Activated naive CD8-positive, alpha-beta T cell treated with anti-CD3 and anti-CD28 coated beads, Interleukin-2, amount 50 U/mL, for 16 hours (primary cell): Measurements from ENCODE around the gene PRRC2B.
"Not testable (repeated sequence)": the region's sequence is repeated elsewhere in the genome, so short reads cannot be mapped to it uniquely, and the experiment has no call there.

Source experiments
- DNase-seq: peaks from one replicate; pipeline ENCODE4 v3.0.0-alpha.2; 2020; ENCODE audit warnings: low read depth, low spot score

Gene PRRC2B

DNA sequence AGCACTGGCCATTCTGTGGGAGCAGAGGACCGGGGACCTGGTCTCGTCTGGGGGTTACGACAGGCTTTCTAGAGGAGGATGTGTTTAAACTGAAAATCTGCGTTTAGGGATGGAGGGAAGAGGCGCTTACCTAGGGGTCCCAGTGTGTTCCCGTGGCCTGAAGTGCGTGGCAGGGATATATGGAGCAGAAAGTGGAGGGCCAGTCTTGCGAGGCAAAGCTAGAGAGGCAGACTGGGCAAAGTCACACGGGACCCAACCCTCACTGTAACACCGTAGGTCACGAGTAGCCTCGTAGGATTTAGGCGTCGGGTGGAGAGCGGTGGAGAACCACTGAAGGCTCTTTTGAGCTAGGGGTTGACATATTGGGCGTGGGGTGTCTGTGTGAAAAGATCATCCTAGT is 76.1 kb downstream of the PRRC2B start:
- DNase-seq, result no peak

DNA sequence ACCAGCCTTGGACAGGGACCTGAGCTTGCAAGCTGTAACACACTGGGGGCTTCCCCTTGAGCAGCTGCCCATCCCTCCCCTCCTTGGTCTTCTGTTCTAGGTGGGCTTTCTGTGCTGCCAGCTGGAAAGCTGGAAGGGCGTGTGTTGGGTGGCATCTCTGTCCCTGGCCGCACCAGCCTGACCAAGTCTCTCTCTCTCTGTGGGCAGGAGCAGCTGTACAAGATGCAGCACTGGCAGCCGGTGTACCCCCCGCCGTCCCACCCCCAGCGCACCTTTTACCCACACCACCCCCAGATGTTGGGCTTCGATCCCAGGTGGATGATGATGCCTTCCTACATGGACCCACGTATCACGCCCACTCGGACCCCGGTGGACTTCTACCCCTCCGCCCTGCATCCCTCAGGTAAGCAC is 76.7 kb downstream of the PRRC2B start:
- no peak for DNase-seq

DNA sequence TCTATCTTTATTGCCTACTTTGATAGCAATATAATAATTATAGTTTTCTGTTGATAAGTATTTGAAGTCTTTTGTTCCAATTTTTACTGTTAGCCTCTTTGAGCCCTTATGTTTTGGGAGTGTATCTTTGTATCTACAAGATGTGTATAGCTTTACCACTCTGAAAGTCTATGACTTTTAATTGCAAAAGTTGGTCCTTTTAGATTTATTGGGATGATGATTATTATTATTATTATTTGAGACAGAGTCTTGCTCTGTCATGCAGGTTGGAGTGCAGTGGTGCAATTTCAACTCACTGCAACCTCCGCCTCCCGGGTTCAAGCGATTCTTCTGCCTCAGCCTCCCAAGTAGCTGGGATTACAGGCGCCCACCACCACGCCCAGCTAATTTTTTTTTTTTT is 78.2 kb downstream of the PRRC2B start:
- DNase-seq, result not testable (repeated sequence)

DNA sequence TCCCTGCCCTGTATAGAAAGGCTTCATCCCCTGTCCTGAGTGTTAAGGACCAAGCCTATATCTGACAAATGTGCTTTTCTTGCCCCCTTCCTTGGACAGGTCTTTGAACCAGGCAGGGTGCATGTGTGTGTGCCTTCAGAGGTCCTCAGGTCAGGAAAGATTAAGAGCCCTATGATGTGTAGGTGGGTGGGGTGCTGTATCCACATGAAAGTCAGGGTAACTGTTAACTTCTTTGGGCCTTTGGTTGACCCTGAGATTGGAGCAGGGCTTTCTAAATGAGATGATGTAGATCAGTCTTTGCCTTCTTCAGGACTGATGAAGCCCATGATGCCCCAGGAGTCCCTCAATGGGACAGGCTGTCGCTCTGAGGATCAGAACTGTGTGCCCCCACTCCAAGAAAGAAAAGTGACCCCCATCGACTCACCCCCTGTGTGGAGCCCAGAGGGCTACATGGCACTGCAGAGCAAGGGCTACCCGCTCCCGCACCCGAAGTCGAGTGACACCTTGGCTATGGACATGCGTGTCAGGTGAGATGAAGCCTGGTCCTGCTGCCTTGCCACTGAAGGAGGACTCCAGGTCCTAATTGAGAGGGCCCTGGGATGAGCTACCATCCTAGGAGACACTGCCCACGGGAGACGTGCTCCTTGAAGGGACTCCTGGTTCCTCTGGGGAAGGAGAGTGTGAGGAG is 79.5 kb downstream of the PRRC2B start:
- DNase-seq, result no peak

DNA sequence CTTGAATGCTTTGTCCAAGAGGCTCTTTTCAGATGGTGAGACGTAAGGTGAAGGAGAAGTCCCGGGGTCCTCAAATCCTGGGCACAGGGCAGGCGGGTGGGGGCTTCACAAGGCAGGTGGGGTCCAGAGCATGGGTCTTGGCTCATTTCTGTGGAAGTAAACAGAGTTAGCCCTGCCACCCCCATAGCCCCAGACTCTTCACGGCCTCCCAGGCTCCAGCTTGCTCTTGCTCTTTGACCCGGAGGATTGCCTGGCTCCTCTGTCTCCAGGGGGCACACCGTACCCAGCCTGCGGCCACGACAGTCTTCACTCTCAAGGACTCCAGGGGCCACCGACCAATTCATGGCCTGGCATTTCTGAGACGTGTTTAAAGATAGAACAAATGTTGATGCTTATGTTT is 80.0 kb downstream of the PRRC2B start:
- DNase-seq, result no peak

DNA sequence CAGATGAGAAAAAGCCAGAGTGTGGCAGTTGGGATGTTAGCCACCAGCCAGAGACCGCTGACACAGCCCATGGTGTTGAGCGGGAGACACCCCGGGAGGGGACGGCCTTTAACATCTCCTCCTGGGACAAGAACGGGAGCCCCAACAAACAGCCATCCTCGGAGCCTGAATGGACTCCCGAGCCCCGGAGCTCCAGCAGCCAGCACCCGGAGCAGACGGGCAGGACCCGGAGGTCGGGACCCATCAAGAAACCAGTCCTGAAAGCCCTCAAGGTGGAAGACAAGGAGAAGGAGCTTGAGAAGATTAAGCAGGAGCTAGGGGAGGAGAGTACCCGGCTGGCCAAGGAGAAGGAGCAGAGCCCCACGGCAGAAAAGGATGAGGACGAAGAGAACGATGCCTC is 80.8 kb downstream of the PRRC2B start:
- no peak for DNase-seq

DNA sequence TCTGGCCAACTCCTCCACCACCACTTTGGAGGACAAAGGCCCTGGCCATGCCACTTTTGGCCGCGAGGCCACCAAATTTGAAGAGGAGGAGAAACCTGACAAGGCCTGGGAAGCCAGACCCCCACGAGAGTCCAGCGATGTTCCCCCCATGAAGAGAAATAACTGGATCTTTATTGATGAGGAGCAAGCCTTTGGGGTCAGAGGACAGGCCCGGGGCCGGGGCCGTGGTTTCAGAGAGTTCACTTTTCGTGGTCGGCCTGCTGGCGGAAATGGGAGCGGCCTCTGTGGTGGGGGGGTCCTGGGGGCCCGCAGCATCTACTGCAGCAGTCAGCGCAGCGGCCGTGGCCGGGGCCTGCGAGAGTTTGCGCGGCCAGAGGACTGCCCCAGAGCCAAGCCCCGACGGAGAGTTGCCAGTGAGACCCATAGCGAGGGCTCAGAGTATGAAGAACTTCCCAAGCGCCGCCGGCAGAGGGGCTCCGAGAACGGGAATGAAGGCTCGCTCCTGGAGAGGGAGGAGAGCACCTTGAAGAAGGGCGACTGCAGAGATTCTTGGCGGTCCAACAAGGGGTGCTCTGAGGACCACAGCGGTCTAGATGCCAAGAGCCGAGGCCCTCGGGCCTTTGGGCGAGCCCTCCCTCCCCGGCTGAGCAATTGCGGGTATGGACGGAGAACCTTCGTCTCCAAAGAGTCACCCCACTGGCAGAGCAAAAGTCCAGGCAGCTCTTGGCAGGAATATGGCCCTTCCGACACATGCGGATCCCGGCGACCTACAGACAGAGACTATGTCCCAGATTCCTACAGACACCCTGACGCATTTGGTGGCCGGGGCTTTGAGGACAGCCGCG is 81.4 kb downstream of the PRRC2B start:
- DNase-seq, result no peak

DNA sequence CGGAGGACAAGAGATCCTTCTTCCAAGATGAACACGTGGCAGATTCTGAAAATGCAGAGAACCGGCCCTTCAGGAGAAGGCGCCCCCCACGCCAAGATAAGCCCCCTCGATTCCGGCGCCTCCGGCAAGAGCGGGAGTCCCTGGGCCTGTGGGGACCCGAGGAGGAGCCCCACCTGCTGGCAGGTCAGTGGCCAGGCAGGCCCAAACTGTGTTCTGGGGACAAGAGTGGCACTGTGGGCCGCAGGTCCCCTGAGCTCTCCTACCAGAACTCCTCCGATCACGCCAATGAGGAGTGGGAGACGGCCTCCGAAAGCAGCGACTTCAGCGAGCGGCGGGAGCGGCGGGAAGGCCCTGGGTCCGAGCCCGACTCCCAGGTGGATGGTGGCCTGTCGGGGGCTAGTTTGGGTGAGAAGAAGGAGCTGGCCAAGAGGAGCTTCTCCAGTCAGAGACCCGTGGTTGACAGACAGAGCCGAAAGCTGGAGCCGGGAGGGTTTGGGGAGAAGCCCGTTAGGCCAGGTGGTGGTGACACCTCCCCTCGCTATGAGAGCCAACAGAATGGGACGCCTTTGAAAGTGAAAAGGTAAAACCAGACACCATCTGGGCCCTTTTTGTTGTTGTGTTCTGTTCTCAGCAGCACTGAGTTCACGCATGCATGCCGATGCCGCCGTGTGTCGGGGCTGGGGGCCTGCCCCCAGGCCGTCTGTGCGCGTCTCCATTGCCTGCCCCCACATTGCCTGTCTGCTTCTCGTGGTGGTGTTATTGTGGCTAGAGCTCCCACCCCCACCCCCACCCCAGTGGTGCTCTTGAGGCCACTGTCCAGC is 82.3 kb downstream of the PRRC2B start:
- no peak for DNase-seq

DNA sequence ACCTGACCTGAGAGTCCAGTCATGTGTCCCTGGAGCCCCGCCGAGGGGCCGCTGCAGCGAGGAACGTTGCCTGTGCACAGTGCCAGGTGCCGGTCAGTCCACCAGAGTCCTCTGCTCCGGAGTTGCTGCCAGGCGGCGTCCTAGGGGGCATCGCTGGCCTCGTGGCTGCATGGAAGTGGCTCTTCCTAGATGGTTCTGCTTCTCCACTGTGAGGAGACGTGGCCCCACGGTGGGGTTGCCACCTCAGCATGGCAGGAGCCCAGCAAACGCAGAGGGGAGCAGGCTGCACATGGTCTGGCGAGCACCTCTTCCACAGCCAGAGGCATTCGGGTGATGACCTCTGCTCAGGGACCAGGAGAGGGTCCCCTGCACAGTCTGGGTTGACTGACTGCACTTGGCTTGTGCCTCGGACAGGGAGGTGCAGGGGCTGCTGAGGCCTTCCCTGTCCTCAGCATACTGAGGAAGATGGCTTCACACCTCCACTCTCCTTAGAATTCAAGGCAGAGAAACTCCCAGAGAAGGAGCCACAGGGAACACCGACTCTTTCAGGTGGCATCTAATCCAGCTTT is 83.0 kb downstream of the PRRC2B start:
- DNase-seq, result no peak

DNA sequence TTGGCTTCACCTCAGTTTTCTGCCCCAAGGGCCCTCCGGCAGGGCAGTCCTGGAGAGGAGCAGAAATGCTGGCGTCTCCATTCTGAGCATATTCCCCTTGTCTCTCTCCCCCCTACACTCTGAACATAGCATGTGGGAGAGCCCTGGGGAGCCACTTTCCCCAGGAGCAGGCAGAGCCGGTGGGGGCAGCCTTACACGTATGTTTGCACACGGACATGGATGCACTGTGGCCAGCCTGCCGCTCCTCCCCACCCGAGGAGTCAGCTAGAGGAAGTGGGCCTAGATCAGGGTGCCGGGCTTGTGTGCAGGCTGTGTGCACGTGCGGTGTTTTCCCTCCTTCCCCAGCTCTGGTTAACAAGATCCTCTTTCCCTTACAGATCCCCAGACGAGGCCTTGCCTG is 83.5 kb downstream of the PRRC2B start:
- no peak for DNase-seq

DNA sequence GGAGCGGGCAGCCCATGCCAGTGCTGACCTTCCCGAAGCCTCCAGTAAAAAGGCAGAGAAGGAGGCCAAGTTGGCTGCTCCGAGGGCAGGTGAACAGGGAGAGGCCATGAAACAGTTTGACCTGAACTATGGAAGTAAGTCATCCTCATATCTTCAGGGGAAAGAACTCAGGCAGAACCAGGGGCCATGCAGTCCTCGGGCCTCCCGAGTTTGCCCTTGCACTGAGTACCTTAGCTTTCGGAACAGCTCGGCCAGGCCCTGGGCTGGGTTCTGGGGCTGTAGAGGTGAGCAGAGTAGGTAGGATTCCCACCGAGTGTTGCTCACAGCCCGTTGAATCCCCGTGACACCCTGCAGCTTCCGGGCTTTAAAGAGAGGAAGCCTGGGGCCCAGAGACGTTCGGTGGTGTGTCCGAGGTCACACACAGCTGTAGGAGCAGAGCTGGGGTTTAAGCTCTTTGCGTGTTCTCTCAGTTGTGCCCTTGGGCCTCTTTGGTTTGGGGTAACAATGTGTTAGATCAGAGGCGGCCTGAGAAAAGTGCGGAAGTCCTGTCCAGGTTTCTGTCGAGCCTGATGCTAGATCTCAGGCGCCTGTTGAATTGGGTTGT is 84.0 kb downstream of the PRRC2B start:
- DNase-seq, result no peak

DNA sequence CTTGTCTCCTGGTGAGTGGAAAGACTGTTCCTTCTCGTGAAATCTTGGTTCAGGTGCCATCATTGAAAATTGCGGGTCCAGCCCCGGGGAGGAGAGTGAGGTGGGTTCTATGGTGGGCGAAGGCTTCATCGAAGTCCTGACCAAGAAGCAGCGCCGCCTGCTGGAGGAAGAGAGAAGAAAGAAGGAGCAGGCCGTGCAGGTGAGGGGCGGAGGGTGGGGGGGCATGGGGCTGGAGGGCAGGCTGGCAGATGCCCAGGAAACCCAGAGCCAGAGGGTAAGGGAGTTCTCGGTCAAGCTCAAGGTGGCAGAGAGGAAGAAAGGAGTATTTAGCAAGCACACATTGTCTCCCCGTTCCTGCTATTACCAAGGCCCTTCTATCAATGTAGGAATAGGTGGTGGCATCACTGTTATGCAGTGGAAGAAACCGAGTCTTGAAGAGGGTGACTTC is 84.6 kb downstream of the PRRC2B start:
- peak; percentile 27 for DNase-seq

DNA sequence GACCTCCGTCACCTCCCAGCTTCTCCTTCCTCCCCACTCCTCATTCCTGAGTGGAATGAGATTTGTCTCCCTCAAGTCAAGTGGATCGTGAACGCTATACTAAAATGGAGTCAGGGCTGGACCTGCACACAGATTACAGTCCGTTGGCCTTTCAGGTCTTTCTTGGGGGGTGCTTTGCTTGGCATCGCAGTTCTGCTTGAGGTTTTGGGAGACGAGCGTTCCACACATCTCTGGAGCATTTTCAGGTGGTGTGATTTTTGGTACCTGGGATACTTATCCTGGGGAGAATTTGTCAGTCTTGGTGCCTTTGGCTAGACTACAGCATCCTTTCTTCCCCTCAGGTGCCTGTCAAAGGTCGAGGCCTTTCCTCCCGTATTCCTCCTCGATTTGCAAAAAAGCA is 85.0 kb downstream of the PRRC2B start:
- DNase-seq, result no peak

DNA sequence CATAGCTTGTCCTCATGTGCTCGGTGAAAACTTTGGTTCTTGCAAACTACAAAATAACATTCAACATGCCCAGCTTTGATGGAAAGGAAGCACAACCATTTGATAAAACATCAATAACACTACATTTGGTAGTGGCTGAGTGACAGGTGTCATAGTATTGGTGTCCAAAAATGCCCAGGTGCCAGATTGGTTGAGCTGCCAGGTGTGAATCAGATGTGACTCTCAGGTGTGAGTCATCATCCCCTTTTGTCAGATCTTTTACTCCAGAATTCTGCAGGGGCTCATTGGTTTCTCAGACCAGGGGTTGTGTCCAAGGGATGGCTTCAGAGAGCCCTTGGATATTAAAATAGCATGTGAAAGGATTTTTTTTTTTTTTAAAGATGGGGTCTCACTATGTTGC is 86.4 kb downstream of the PRRC2B start:
- no peak for DNase-seq

DNA sequence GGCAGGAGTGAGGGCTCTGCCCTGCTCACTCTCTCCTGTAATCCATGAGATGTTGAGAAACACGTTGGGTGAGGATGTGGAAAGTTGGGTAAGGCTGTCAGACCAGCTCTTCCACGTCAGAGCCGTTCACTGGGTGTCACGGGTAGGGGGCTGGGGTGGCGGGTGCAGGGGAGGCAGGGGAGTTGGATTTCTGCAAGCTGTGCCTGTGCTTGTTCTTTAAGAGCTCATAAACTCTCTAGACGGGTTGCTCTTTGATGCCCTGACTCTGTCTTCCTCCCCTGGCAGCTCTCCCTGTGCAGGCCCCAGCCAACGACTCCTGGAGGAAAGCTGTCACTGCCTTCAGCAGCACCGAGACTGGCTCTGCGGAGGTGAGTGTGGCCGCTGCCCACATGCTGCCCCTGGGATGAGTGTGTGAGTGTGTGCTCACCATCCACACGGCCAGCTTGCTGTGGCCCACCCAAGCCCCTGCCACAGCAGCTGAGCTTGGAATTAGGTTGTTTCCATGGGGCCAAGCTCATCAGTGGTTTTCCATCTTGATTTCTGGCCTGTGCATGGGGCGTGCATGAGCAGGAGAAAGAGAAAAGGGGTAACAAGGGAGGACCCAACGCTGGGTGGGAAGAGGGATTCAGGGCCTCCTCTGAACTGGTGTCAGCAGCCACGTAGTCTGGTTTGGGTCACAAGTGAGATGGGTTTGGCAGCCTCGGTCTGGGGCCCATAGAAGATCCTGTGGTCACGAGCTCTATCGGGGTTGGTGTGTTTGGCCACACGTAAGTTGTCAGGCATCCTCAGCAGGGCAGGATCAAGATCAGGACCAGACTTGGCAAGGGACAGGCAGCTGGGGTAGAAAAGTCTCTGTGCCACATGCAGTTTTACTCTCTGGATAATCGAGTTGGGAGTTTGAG is 87.8 kb downstream of the PRRC2B start:
- no peak for DNase-seq

DNA sequence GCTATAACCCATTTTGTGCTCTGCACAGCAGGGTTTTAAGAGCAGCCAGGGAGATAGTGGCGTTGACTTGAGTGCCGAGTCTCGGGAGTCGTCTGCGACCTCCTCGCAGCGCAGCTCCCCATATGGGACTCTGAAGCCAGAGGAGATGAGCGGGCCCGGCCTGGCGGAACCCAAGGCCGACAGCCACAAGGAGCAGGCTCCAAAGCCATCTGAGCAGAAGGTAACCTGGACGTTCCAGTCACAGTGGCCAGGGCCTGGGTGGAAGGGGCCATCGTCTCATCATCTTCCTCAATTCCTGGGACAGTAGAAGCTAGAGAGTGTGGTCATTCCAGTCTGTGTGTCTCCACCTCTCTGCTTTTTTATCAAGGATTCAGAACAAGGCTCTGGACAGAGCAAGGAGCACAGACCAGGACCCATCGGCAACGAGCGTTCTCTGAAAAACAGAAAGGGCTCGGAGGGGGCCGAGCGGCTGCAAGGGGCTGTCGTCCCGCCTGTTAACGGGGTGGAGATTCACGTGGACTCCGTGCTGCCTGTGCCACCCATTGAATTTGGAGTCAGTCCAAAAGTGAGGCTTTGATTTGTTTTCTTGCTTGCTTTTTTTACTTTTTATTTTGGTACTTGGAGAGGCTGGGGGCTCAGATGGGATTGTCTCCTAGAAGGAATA is 88.6 kb downstream of the PRRC2B start:
- DNase-seq, result no peak

DNA sequence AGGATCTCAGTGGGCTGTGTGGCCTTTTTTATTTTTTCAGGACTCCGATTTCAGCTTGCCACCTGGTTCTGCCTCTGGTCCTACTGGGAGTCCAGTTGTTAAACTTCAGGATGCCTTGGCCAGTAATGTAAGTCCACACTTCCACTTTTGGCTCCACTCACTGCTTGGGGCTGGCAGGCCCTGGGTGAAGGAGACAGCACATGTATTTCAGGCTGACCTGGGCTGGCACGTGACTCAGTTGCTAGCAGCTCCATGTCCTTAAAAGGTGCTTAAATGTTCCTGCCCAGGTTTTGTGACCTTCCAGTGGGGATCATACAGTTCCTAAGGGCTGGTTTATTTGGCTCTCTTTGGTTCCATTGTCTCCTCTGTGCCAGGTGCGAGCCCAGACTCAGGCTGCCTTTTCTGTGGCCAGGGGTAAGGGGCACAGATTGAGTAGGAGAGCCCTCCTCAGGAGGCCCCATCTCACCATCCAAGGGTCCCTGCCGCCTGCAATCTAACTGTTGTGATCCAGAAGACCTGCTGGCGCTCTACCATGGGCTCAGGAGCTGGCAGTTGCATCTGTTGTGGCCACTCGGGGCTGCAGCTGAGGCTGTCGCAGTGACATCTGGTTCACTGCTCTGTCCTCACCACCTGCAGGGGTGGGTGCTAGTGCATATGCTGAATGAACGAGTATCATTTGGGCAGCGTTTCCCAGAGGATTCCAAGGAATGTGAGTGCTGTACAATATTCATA is 89.6 kb downstream of the PRRC2B start:
- DNase-seq, result no peak

DNA sequence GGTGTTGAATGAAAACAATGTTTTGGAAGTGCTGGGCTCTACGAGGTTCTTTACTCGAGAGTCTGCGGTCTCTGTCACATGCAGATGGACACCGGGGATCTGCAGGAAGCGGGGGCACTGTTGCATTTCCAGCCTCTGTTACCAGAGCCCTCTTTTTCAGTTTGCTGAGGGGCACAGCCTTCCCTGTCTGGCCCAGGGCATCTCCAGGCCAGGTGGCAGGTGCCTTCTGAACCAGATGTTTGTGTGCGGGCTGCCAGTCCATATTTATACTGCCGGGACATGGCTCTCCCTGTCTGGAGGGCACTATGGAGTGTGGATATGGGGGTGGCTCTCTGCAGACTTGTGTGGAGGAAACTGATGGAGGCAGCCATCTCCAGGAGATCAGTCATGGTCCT is 90.2 kb downstream of the PRRC2B start:
- no peak for DNase-seq

DNA sequence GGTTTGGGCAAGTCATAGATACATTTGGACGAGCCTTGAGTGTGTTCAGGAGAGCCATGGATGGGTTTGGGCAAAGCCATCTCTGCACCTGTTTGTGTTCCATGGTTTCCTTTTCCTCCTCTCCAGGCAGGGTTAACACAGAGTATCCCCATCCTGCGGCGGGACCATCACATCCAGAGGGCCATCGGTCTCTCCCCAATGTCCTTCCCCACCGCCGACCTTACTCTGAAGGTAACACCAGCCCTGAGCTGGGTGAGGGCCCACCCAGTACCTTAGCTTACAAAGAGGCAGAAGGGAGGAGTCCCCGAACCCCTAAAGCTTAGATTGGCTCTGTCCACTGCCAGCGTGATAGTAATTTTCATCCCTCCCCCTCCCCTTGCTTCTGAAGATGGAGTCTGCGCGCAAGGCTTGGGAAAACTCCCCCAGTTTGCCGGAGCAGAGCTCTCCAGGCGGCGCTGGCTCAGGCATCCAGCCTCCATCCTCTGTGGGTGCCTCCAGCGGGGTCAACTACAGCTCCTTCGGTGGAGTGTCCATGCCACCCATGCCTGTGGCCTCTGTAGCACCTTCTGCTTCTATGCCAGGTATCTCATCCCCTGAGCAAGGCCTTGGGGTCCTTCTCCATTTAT is 90.8 kb downstream of the PRRC2B start:
- DNase-seq, result no peak
